Keratinocyte (primary cell): Measurements from ENCODE around the gene SCAMP2. TPM values are rescaled to one million over a fixed set of nuclear protein-coding genes. Genes with fewer than 3 reads are reported as not detected.

Source experiments
- DNase-seq: peaks from one replicate; pipeline ENCODE4 v3.0.0-alpha.2; 2011; ENCODE audit warnings: low read depth, missing footprints, low spot score
- FAIRE-seq: peaks from 2 replicates; lab custom pipeline; 2011; peaks lifted over from hg19 to GRCh38; lab: Jason Lieb, UNC
- H2AFZ ChIP-seq: 2 replicates; pipeline ENCODE4 v1.6.0; 2012; ENCODE audit warnings: low read length, control low read depth, inconsistent platforms; ENCODE audit not compliant: control insufficient read depth
- H3K27ac ChIP-seq: 2 replicates; pipeline ENCODE4 v1.5.1; 2011; ENCODE audit warnings: low read length; ENCODE audit not compliant: control insufficient read depth, insufficient read depth
- H3K27me3 ChIP-seq: 3 replicates; pipeline ENCODE4 v1.6.0; 2011; ENCODE audit warnings: low read length; ENCODE audit not compliant: control insufficient read depth, insufficient read depth; ENCODE audit errors: extremely low read depth
- H3K36me3 ChIP-seq, 2 experiments: 2 replicates in 1 of 2; 3 replicates in 1 of 2; pipeline ENCODE4 v1.5.1; 2011; ENCODE audit warnings: low read length in 2 of 2, mild to moderate bottlenecking in 1 of 2; ENCODE audit not compliant: control insufficient read depth in 2 of 2, insufficient read depth in 2 of 2; ENCODE audit errors: extremely low read depth in 1 of 2
- H3K4me1 ChIP-seq: 3 replicates; pipeline ENCODE4 v1.5.1; 2011; ENCODE audit warnings: low read length; ENCODE audit not compliant: control insufficient read depth, insufficient read depth; ENCODE audit errors: extremely low read depth
- H3K4me2 ChIP-seq: 3 replicates; pipeline ENCODE4 v1.6.0; 2011; ENCODE audit warnings: low read depth, low read length; ENCODE audit not compliant: control insufficient read depth, insufficient read depth; ENCODE audit errors: extremely low read depth
- H3K4me3 ChIP-seq, 3 experiments: fragments of 200-600 bp in 1 of 3; sonication (generic) in 1 of 3; 2 replicates in 2 of 3; 3 replicates in 1 of 3; pipeline ENCODE4 v1.5.1; 2011 to 2016; ENCODE audit warnings: low read length in 3 of 3, mild to moderate bottlenecking in 3 of 3, control low read depth in 2 of 3, inconsistent platforms in 1 of 3, low read depth in 1 of 3, mixed read lengths in 1 of 3, mixed run types in 1 of 3, moderate library complexity in 1 of 3; ENCODE audit not compliant: control insufficient read depth in 2 of 3, insufficient read depth in 2 of 3; ENCODE audit errors: extremely low read depth in 1 of 3
- H3K79me2 ChIP-seq: 2 replicates; pipeline ENCODE4 v1.6.0; 2012; ENCODE audit warnings: low read length; ENCODE audit not compliant: control insufficient read depth, insufficient read depth
- H3K9ac ChIP-seq: 3 replicates; pipeline ENCODE4 v1.6.0; 2011; ENCODE audit warnings: low read length; ENCODE audit not compliant: control insufficient read depth, insufficient read depth; ENCODE audit errors: extremely low read depth
- H3K9me1 ChIP-seq: 3 replicates; pipeline ENCODE4 v1.6.0; 2011; ENCODE audit warnings: low read length; ENCODE audit not compliant: control insufficient read depth, insufficient read depth; ENCODE audit errors: extremely low read depth
- H3K9me3 ChIP-seq: 2 replicates; pipeline ENCODE4 v1.5.1; 2012; ENCODE audit warnings: low read depth, low read length; ENCODE audit not compliant: control insufficient read depth
- H4K20me1 ChIP-seq: 3 replicates; pipeline ENCODE4 v1.6.0; 2011; ENCODE audit warnings: low read length; ENCODE audit not compliant: control insufficient read depth, insufficient read depth; ENCODE audit errors: extremely low read depth
- EZH2 ChIP-seq: IDR thresholded peaks from one replicate; pipeline ENCODE4 v1.6.1; 2012; ENCODE audit warnings: inconsistent platforms, mild to moderate bottlenecking, low read length, moderate library complexity
- dilution Hi-C: fragments of 300-500 bp; cut with MboI; formaldehyde crosslinking; loops from one replicate; pipeline ENCODE4 v1.7.0; 2020; ENCODE audit warnings: low sequenced_read_pairs; ENCODE audit not compliant: extremely low pct_ligation_motif_present
- polyA plus RNA-seq, 5 experiments: library from polyadenylated mRNA; depleted of rRNA in 3 of 5; stranded (reverse) in 3 of 5; stranded (forward) in 1 of 5; unstranded in 1 of 5; fragments of >200 nt; gene quantifications; 1 replicate in 1 of 5; 2 replicates in 3 of 5; 3 replicates in 1 of 5; pipeline versions ENCODE4 v1.2.1 to v1.2.3, GENCODE V29; 2011 to 2012; ENCODE audit warnings: missing spikeins in 2 of 5, low read depth in 1 of 5, low replicate concordance in 1 of 5
- TF ChIP-seq, protein P1 (sequence below), 3 experiments: IDR thresholded peaks in 1 of 3; conservative IDR thresholded peaks in 1 of 3; optimal IDR thresholded peaks in 1 of 3; 2 replicates in 2 of 3; 3 replicates in 1 of 3; pipeline versions ENCODE3 to v1.5.1; 2011; ENCODE audit warnings: low read length in 3 of 3, mild to moderate bottlenecking in 3 of 3, moderate library complexity in 2 of 3, control low read depth in 1 of 3, inconsistent platforms in 1 of 3; ENCODE audit not compliant: insufficient read depth in 2 of 3; ENCODE audit errors: extremely low read depth in 1 of 3

SCAMP2 gene
- polyA plus RNA-seq, 1 donor (not counting 4 experiments of a cell fraction or from before 2014, with no cell fraction given): 72.8 TPM

GRCh38 chr15:74822233-74822632 is 50.9 kb downstream of the SCAMP2 start:
- no peaks in the 10 kb centered on the region for H4K20me1 ChIP-seq
- no peak for FAIRE-seq

GRCh38 chr15:74821790-74822158 is 51.4 kb downstream of the SCAMP2 start:
- no peak overlapping the region for H3K4me3 ChIP-seq
- H3K9ac ChIP-seq: no peak overlapping the region
- H3K9me1 ChIP-seq: no peaks in the 10 kb centered on the region
- no peak for FAIRE-seq
- no peak for DNase-seq
- H3K9me3 ChIP-seq: no peaks in the 10 kb centered on the region
- TF ChIP-seq, protein P1, sequence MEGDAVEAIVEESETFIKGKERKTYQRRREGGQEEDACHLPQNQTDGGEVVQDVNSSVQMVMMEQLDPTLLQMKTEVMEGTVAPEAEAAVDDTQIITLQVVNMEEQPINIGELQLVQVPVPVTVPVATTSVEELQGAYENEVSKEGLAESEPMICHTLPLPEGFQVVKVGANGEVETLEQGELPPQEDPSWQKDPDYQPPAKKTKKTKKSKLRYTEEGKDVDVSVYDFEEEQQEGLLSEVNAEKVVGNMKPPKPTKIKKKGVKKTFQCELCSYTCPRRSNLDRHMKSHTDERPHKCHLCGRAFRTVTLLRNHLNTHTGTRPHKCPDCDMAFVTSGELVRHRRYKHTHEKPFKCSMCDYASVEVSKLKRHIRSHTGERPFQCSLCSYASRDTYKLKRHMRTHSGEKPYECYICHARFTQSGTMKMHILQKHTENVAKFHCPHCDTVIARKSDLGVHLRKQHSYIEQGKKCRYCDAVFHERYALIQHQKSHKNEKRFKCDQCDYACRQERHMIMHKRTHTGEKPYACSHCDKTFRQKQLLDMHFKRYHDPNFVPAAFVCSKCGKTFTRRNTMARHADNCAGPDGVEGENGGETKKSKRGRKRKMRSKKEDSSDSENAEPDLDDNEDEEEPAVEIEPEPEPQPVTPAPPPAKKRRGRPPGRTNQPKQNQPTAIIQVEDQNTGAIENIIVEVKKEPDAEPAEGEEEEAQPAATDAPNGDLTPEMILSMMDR (optimal IDR thresholded peaks at IDR 0.05 in 1 of 3, IDR thresholded peaks at IDR 0.05 in 1 of 3, conservative IDR thresholded peaks at IDR 0.05 in 1 of 3; ENCODE audit: extremely low read depth in 1 of 3, insufficient read depth in 2 of 3, low read length in 3 of 3): no peak
- H4K20me1 ChIP-seq: peaks cover 4% of the 10 kb centered on the region
- H3K27me3 ChIP-seq: peaks cover 22% of the 10 kb centered on the region
- dilution Hi-C loops: no loop called here
- H2AFZ ChIP-seq: no peak overlapping the region
- H3K4me2 ChIP-seq: no peak overlapping the region
- no peaks in the 10 kb centered on the region for H3K79me2 ChIP-seq
- H3K27ac ChIP-seq: no peak overlapping the region
- no peaks in the 10 kb centered on the region for H3K36me3 ChIP-seq
- peaks cover 18% of the 10 kb centered on the region for H3K4me1 ChIP-seq

More at GRCh38 chr15:74822233-74822632, 50.9 kb downstream of the SCAMP2 start:
- dilution Hi-C loops: no loop called here
- Histone ChIP-seq H3K4me1 (peaks cover 14% of the 10 kb centered on the region), H3K4me2 (no peak overlapping the region), H3K9me3 (no peaks in the 10 kb centered on the region), H3K36me3 (no peaks in the 10 kb centered on the region), H3K4me3 (no peak overlapping the region), H3K79me2 (no peaks in the 10 kb centered on the region), H3K9me1 (no peaks in the 10 kb centered on the region), H3K27ac (no peak overlapping the region), H3K27me3 (peaks cover 27% of the 10 kb centered on the region), H3K9ac (no peak overlapping the region), H2AFZ (no peak overlapping the region)
- DNase-seq: no peak
- TF ChIP-seq EZH2: no peak
- TF ChIP-seq, protein P1 (optimal IDR thresholded peaks at IDR 0.05 in 1 of 3, IDR thresholded peaks at IDR 0.05 in 1 of 3, conservative IDR thresholded peaks at IDR 0.05 in 1 of 3; ENCODE audit: extremely low read depth in 1 of 3, insufficient read depth in 2 of 3, low read length in 3 of 3): no peak
